ENCODE results near the gene CDC45.

GRCh38 chr22:19569276-19569640 lies 89.5 kb downstream of the CDC45 start:
- TF ChIP-seq CTCF (IDR thresholded peaks at IDR 0.05): no peak
- TF ChIP-seq POLR2A (IDR thresholded peaks at IDR 0.05): no peak
